Measurements from ENCODE around the gene RNF121. TPM values are rescaled to one million over a fixed set of nuclear protein-coding genes. Genes with fewer than 3 reads are reported as not detected.

The RNF121 gene
- total and polyA plus RNA-seq, 2 of the 8 experiments (the other 6 are each of a cell fraction or from before 2014, with no cell fraction given) = 39.7 to 51.6 TPM

DNA sequence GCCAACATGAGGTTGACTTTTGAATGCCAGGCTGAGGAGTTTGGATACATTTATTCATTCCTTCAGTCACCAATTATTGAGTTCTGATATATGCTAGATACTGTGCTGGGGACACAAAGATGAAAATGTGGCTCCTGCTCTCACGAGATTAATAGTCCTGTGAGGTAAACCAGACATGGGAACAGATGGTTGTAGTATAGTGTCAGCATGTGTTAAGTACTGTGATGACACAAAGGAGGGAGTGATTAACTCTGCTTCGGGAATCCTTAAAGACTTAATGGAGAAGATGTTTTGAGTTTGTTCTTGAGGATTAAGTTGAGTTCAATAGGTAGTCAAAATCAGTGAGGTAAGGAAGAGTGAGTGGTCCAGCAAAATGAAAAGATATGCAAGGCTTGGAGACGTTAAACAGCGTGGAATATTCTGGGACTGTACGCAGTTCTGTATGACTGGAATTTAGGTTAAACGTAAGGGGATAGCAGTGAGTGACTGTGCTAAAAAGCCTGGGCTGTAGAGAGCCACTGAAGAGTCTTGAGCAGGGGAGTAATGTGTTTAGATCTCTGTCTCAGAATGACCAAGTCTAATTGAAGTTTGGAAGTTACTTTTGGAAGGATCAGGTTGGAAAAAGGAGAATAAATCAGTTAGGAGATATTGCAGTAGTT, 11.8 kb downstream of the RNF121 start:
- WGBS, 2 experiments (ENCODE audit: extremely low coverage in 1 of 2, insufficient coverage in 1 of 2, insufficient read length in 1 of 2, insufficient replicate concordance in 2 of 2, low coverage in 1 of 2, low lambda C conversion rate in 2 of 2, missing lambda C conversion rate in 1 of 2) = 96% methylated on average over 6 of the region's 6 CpGs; no CpG with 5 or more reads in 1 of the 2 experiments
- H2BK20ac ChIP-seq (ENCODE audit: low read length) = no peak overlapping the region
- H3K79me2 ChIP-seq (ENCODE audit: control insufficient read depth in 1 of 2, insufficient read depth in 2 of 2, low read length in 2 of 2) = peaks cover 0 to 78% of the 10 kb centered on the region in 2 experiments; a peak in 3 of 4 replicates
- H3K79me1 ChIP-seq (ENCODE audit: low read depth, low read length) = peaks cover 9% of the 10 kb centered on the region
- H3K4me3 ChIP-seq (ENCODE audit: extremely low read depth in 1 of 4, insufficient read depth in 2 of 4, low read depth in 3 of 4, low read length in 4 of 4) = no peak overlapping the region
- H3K27ac ChIP-seq (ENCODE audit: low read depth, low read length) = no peak overlapping the region
- H3K56ac ChIP-seq (replicated peaks; ENCODE audit: insufficient read length, low read depth, low read length) = no peak overlapping the region
- no peak overlapping the region for H2BK120ac ChIP-seq (replicated peaks; ENCODE audit: low read depth, low read length)
- H4K8ac ChIP-seq (ENCODE audit: extremely low read depth, insufficient read depth, low read length) = no peak overlapping the region
- H4K91ac ChIP-seq (replicated peaks; ENCODE audit: insufficient read length, low read length) = no peak overlapping the region
- no peak overlapping the region for H3K4ac ChIP-seq (replicated peaks; ENCODE audit: insufficient read length, low read depth, low read length)
- no peaks in the 10 kb centered on the region for H3K36me3 ChIP-seq (ENCODE audit: control insufficient read depth in 2 of 4, insufficient read depth in 4 of 4, low read length in 3 of 4)
- no peak overlapping the region for H3K4me2 ChIP-seq (ENCODE audit: insufficient read depth in 1 of 2, low read depth in 2 of 2, low read length in 2 of 2)
- no peak overlapping the region for H4K5ac ChIP-seq (ENCODE audit: insufficient read length, low read depth, low read length)
- ChIA-PET CTCF (ENCODE audit: partially characterized antibody) (no interaction called here), POLR2A (ENCODE audit: partially characterized antibody) (interaction anchor here (1.2 kb wide), 1 partner anchor 42 kb away, joined by 3 read pairs; no protein-coding TSS in a partner anchor)
- H3K18ac ChIP-seq (ENCODE audit: extremely low read depth, low read length) = no peak overlapping the region
- H4K20me1 ChIP-seq (replicated peaks in 1 of 2; ENCODE audit: control insufficient read depth in 1 of 2, insufficient read depth in 2 of 2, low read length in 2 of 2) = peaks cover 0 to 8% of the 10 kb centered on the region in 2 experiments
- no peaks in the 10 kb centered on the region for H3K9me3 ChIP-seq (ENCODE audit: insufficient read depth in 2 of 2, low read depth in 1 of 2, low read length in 1 of 2)
- FAIRE-seq (no peak), DNase-seq (ENCODE audit: low read depth in 1 of 2, low spot score in 2 of 2) (no peak)
- H3K23me2 ChIP-seq (ENCODE audit: low read depth, low read length) = no peaks in the 10 kb centered on the region
- H3K27me3 ChIP-seq (replicated peaks in 1 of 4; ENCODE audit: control insufficient read depth in 3 of 4, extremely low read depth in 1 of 4, insufficient read depth in 3 of 4, low read length in 3 of 4) = no peaks in the 10 kb centered on the region
- no peak overlapping the region for H2BK12ac ChIP-seq (ENCODE audit: low read depth, low read length)
- H2AFZ ChIP-seq (ENCODE audit: low read length) = no peak overlapping the region
- H3K9ac ChIP-seq (replicated peaks in 1 of 4; ENCODE audit: extremely low read depth in 1 of 4, low read depth in 3 of 4, low read length in 3 of 4) = no peak overlapping the region
- H2BK15ac ChIP-seq (ENCODE audit: low read length) = no peak overlapping the region
- H3K14ac ChIP-seq (ENCODE audit: insufficient read length) = no peak overlapping the region
- H3K4me1 ChIP-seq (replicated peaks in 1 of 4; ENCODE audit: control insufficient read depth in 3 of 4, insufficient read depth in 4 of 4, low read length in 3 of 4) = no peaks in the 10 kb centered on the region
- H2AK5ac ChIP-seq (ENCODE audit: low read depth, low read length) = no peak overlapping the region
- H2BK5ac ChIP-seq (ENCODE audit: low read depth, low read length) = no peak overlapping the region
- H3K23ac ChIP-seq (ENCODE audit: insufficient read length) = no peak overlapping the region
- TF ChIP-seq KDM1A (IDR thresholded peaks at IDR 0.05; ENCODE audit: borderline replicate concordance, low read length) (no peak), POLR2AphosphoS5 (IDR thresholded peaks at IDR 0.05; ENCODE audit: low read depth, low read length) (no peak), CTCF (IDR thresholded peaks at IDR 0.05; ENCODE audit: control extremely low read depth in 1 of 3, insufficient read depth in 1 of 3, low read depth in 1 of 3, low read length in 3 of 3) (no peak), SP1 (IDR thresholded peaks at IDR 0.05; ENCODE audit: low read depth, low read length) (no peak), POU5F1 (IDR thresholded peaks at IDR 0.05; ENCODE audit: low read depth, low read length) (no peak), CHD2 (IDR thresholded peaks at IDR 0.05; ENCODE audit: low read length) (no peak)
- TF ChIP-seq, protein P1, sequence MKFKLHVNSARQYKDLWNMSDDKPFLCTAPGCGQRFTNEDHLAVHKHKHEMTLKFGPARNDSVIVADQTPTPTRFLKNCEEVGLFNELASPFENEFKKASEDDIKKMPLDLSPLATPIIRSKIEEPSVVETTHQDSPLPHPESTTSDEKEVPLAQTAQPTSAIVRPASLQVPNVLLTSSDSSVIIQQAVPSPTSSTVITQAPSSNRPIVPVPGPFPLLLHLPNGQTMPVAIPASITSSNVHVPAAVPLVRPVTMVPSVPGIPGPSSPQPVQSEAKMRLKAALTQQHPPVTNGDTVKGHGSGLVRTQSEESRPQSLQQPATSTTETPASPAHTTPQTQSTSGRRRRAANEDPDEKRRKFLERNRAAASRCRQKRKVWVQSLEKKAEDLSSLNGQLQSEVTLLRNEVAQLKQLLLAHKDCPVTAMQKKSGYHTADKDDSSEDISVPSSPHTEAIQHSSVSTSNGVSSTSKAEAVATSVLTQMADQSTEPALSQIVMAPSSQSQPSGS (IDR thresholded peaks at IDR 0.05; ENCODE audit: low read length) = no peak
- TF ChIP-seq, protein P2, sequence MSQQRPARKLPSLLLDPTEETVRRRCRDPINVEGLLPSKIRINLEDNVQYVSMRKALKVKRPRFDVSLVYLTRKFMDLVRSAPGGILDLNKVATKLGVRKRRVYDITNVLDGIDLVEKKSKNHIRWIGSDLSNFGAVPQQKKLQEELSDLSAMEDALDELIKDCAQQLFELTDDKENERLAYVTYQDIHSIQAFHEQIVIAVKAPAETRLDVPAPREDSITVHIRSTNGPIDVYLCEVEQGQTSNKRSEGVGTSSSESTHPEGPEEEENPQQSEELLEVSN (IDR thresholded peaks at IDR 0.05) = no peak

Measured in H1 (cell line).